Ishikawa (cell line): Measurements from ENCODE around the gene FUS.

ENCODE experiments used
- CEBPB ChIP-seq: IDR thresholded peaks from 2 replicates; pipeline ENCODE4 v1.6.1; 2012
- CREB1 ChIP-seq: IDR thresholded peaks from 2 replicates; pipeline ENCODE4 v1.6.1; 2012; ENCODE audit warnings: low read depth
- EP300 ChIP-seq: IDR thresholded peaks from 2 replicates; pipeline ENCODE4 v1.6.1; 2012; ENCODE audit warnings: borderline replicate concordance
- REST ChIP-seq: IDR thresholded peaks from 2 replicates; pipeline ENCODE4 v1.6.1; 2012; ENCODE audit warnings: low read depth, mild to moderate bottlenecking
- TAF1 ChIP-seq: IDR thresholded peaks from 2 replicates; pipeline ENCODE4 v1.6.1; 2012; ENCODE audit warnings: low read depth, mild to moderate bottlenecking
- YY1 ChIP-seq: IDR thresholded peaks from 2 replicates; pipeline ENCODE4 v1.6.1; 2012; ENCODE audit warnings: low read depth
- ZBTB7A ChIP-seq: IDR thresholded peaks from 2 replicates; pipeline ENCODE4 v1.6.1; 2012; ENCODE audit warnings: low read depth
- TF ChIP-seq, protein P1 (sequence below): IDR thresholded peaks from 2 replicates; pipeline ENCODE4 v1.6.1; 2012
- TF ChIP-seq, protein P2 (sequence below): IDR thresholded peaks from 2 replicates; pipeline ENCODE4 v1.6.1; 2012

- TF ChIP-seq EP300: no peak
- TF ChIP-seq, protein P1, sequence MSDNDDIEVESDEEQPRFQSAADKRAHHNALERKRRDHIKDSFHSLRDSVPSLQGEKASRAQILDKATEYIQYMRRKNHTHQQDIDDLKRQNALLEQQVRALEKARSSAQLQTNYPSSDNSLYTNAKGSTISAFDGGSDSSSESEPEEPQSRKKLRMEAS: peak; percentile 54
- peak; percentile 46; the same call in 1 of the 2 replicates for TF ChIP-seq TAF1
- TF ChIP-seq CREB1: no peak
- TF ChIP-seq, protein P2, sequence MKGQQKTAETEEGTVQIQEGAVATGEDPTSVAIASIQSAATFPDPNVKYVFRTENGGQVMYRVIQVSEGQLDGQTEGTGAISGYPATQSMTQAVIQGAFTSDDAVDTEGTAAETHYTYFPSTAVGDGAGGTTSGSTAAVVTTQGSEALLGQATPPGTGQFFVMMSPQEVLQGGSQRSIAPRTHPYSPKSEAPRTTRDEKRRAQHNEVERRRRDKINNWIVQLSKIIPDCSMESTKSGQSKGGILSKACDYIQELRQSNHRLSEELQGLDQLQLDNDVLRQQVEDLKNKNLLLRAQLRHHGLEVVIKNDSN: no peak
- TF ChIP-seq REST: no peak
- TF ChIP-seq YY1: no peak
- no peak for TF ChIP-seq ZBTB7A
- no peak for TF ChIP-seq CEBPB
Measured at GRCh38 chr16:31135535-31136286, 44.2 kb upstream of the FUS start, which contains the start of gene PRSS8.
